Panc1 (cell line): ENCODE measurements around the gene HID1. TPM values are rescaled to one million over a fixed set of nuclear protein-coding genes. Genes with fewer than 3 reads are reported as not detected.

Source experiments
- ATAC-seq: fragments of 200-7000 bp; cut with Tn5 transposase; 2 replicates; pipeline ENCODE4 v1.9.1; 2020; ENCODE audit warnings: mild to moderate bottlenecking, moderate library complexity
- BruUV-seq: library from RNA; stranded (reverse); fragments of 400-500 nt; replicated peaks from 2 replicates; lab custom pipeline; 2021; lab: Mats Ljungman, UMichigan
- CTCF ChIA-PET: fragments of 300-600 bp; sonication (Branson Sonifier 250); formaldehyde crosslinking; loops from one replicate; lab custom pipeline; 2022; ENCODE audit warnings: antibody characterized with exemption; lab: Charles Lee
- POLR2A ChIA-PET: fragments of 300-600 bp; sonication (Branson Sonifier 250); formaldehyde crosslinking; loops from one replicate; lab custom pipeline; 2022; ENCODE audit warnings: antibody characterized with exemption; lab: Charles Lee
- DNase-seq: peaks from one replicate; pipeline ENCODE4 v3.0.0-alpha.2; 2010; ENCODE audit warnings: low read depth, low spot score
- H3K27ac ChIP-seq: 2 replicates; pipeline ENCODE4 v1.5.1; 2011; ENCODE audit warnings: mild to moderate bottlenecking, low read length, inconsistent platforms
- H3K27me3 ChIP-seq: fragments of 200-500 bp; sonication (Bioruptor generic); 2 replicates; pipeline ENCODE4 v1.6.0; 2014; ENCODE audit warnings: low read length, inconsistent platforms; ENCODE audit not compliant: control insufficient read depth, insufficient read depth
- H3K36me3 ChIP-seq: fragments of 200-500 bp; sonication (Bioruptor generic); 2 replicates; pipeline ENCODE4 v1.5.1; 2014; ENCODE audit warnings: inconsistent platforms, mild to moderate bottlenecking, low read length, moderate library complexity; ENCODE audit not compliant: control insufficient read depth, insufficient read depth
- H3K4me1 ChIP-seq: 2 replicates; pipeline ENCODE4 v1.5.1; 2011; ENCODE audit warnings: inconsistent platforms, mild to moderate bottlenecking, low read length, moderate library complexity; ENCODE audit not compliant: control insufficient read depth, insufficient read depth
- H3K4me3 ChIP-seq, 2 experiments: 2 replicates each; pipeline ENCODE4 v1.5.1; 2011 to 2012; ENCODE audit warnings: low read depth in 2 of 2, low read length in 2 of 2, mild to moderate bottlenecking in 2 of 2, inconsistent platforms in 1 of 2, moderate library complexity in 1 of 2
- H3K9me3 ChIP-seq: fragments of 200-500 bp; sonication (Bioruptor generic); 2 replicates; pipeline ENCODE4 v1.5.1; 2014; ENCODE audit warnings: low read depth, mild to moderate bottlenecking, inconsistent platforms, low read length, moderate library complexity; ENCODE audit not compliant: control insufficient read depth, insufficient read depth
- CTCF ChIP-seq: fragments of 450-650 bp; IDR thresholded peaks from 2 replicates; pipeline ENCODE4 v1.5.1; 2017; ENCODE audit warnings: mild to moderate bottlenecking
- POLR2AphosphoS5 ChIP-seq: IDR thresholded peaks from 2 replicates; pipeline ENCODE4 v1.6.1; 2012; ENCODE audit warnings: mild to moderate bottlenecking, low read depth, low read length, moderate library complexity
- REST ChIP-seq, 2 experiments: IDR thresholded peaks; 2 replicates each; pipeline ENCODE4 v1.6.1; 2011 to 2012; ENCODE audit warnings: low read depth in 2 of 2, control low read depth in 1 of 2, low read length in 1 of 2, mild to moderate bottlenecking in 1 of 2, moderate library complexity in 1 of 2; ENCODE audit not compliant: insufficient read depth in 1 of 2
- SIN3A ChIP-seq: IDR thresholded peaks from 2 replicates; pipeline ENCODE4 v1.6.1; 2012; ENCODE audit warnings: low read depth, mild to moderate bottlenecking, low read length, moderate library complexity, borderline replicate concordance; ENCODE audit not compliant: insufficient read depth
- TCF7L2 ChIP-seq: IDR thresholded peaks from 2 replicates; pipeline ENCODE4 v1.6.1; 2011; ENCODE audit warnings: mild to moderate bottlenecking, low read depth, low read length, inconsistent platforms
- in situ Hi-C: cut with HindIII; loops from 2 replicates; pipeline ENCODE4 v1.10.0; 2016; ENCODE audit warnings: low sequenced_read_pairs, low pct_unique_long_range_greater_than_20kb
- intact Hi-C: fragments of 100-400 bp; cut with micrococcal nuclease; formaldehyde crosslinking; loops from one replicate; pipeline ENCODE4 v1.10.0; 2022; ENCODE audit not compliant: unreplicated experiment
- total RNA-seq: library from RNA; stranded (reverse); gene quantifications from one replicate; pipeline ENCODE4 v1.2.1, GENCODE V29; 2021; ENCODE audit not compliant: unreplicated experiment

The HID1 gene
- total RNA-seq, 1 experiment from 2014 or later: 10.9 TPM

- H3K4me3 ChIP-seq: no peak overlapping the region
- intact Hi-C loops (no loop called here), in situ Hi-C loops (no loop called here)
- H3K9me3 ChIP-seq: no peaks in the 10 kb centered on the region
- peaks cover 13% of the 10 kb centered on the region; the same call in 1 of the 2 replicates for H3K27me3 ChIP-seq
- no peak for ATAC-seq
- ChIA-PET CTCF (interaction anchor here (2.6 to 3.4 kb wide), 2 partner anchors 37 to 41 kb away, joined by 30 to 41 read pairs; no protein-coding TSS in a partner anchor), POLR2A (no interaction called here)
- H3K36me3 ChIP-seq: peaks cover 5% of the 10 kb centered on the region; the same call in 1 of the 2 replicates
- BruUV-seq: no TSS peak
- H3K4me1 ChIP-seq: peaks cover 4% of the 10 kb centered on the region; the same call in 1 of the 2 replicates
- no peak for DNase-seq
- TF ChIP-seq SIN3A (no peak), REST (IDR thresholded peaks at IDR 0.05; ENCODE audit: insufficient read depth in 1 of 2, low read depth in 2 of 2, low read length in 1 of 2) (no peak)
- no peak overlapping the region for H3K27ac ChIP-seq
Measured at GRCh38 chr17:74920306-74920620, 52.3 kb downstream of the HID1 start.

GRCh38 chr17:74919440-74920305 lies 52.9 kb downstream of the HID1 start:
- ChIA-PET POLR2A (no interaction called here), CTCF (interaction anchor here (0.6 to 3.4 kb wide), 5 partner anchors 9 to 135 kb away, joined by 3 to 41 read pairs (median 5); no protein-coding TSS in a partner anchor)
- DNase-seq (no peak), ATAC-seq (peak; percentile 68)
- TF ChIP-seq TCF7L2: peak; percentile 22; the same call in 1 of the 2 replicates
- no peak for TF ChIP-seq POLR2AphosphoS5
- TF ChIP-seq REST (IDR thresholded peaks at IDR 0.05; ENCODE audit: insufficient read depth in 1 of 2, low read depth in 2 of 2, low read length in 1 of 2): no peak
- TF ChIP-seq CTCF: peak; percentile 80
- peaks cover 5% of the 10 kb centered on the region; the same call in 1 of the 2 replicates for H3K36me3 ChIP-seq
- intact Hi-C loops (no loop called here), in situ Hi-C loops (no loop called here)
- no TSS peak for BruUV-seq
- H3K27me3 ChIP-seq: peaks cover 11% of the 10 kb centered on the region; the same call in 1 of the 2 replicates
- no peaks in the 10 kb centered on the region for H3K9me3 ChIP-seq
- H3K27ac ChIP-seq: no peak overlapping the region
- H3K4me3 ChIP-seq: no peak overlapping the region
- H3K4me1 ChIP-seq: peaks cover 4% of the 10 kb centered on the region; the same call in 1 of the 2 replicates
